ENCODE measurements around the gene GALNS.
"Not testable (repeated sequence)": the region's sequence is repeated elsewhere in the genome, so short reads cannot be mapped to it uniquely, and the experiment has no call there.

GALNS gene

GRCh38 chr16:88778271-88778525 is 78.5 kb downstream of the GALNS start:
- no peak overlapping the region for H3K4me3 ChIP-seq (ENCODE audit: low read length)
- no peak for TF ChIP-seq ZNF274 (IDR thresholded peaks at IDR 0.05; ENCODE audit: low read depth, low read length)

- TF ChIP-seq ZNF274 (IDR thresholded peaks at IDR 0.05; ENCODE audit: low read depth, low read length), result no peak
- H3K4me3 ChIP-seq (ENCODE audit: low read length), result no peak overlapping the region
Observed at GRCh38 chr16:88777471-88778270, 79.1 kb downstream of the GALNS start.

DNA sequence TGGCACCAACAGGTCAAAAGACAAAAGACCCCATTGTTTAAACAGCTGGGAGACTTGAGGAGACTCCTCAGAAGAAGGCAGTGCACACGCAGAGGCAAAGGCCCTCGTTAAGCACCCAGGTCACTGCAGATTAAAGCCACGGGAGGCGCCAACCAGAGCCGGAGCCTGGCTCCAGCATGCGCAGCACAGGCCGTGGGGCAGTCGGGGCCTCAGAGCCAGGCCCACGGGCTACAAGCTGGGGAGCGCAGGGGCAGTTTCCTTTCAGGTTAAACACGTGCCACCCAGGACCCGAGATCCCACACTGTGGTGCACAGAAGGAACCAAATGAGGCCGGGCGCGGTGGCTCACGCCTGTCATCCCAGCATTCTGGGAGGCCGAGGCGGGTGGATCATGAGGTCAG is 80.9 kb downstream of the GALNS start:
- H3K4me3 ChIP-seq (ENCODE audit: low read length), result no peak overlapping the region
- no peak for TF ChIP-seq ZNF274 (IDR thresholded peaks at IDR 0.05; ENCODE audit: low read depth, low read length)

GRCh38 chr16:88774544-88775393 is 82.0 kb downstream of the GALNS start:
- TF ChIP-seq ZNF274 (IDR thresholded peaks at IDR 0.05; ENCODE audit: low read depth, low read length), result no peak
- H3K4me3 ChIP-seq (ENCODE audit: low read length), result no peak overlapping the region

- no peak overlapping the region for H3K4me3 ChIP-seq (ENCODE audit: low read length)
Observed at GRCh38 chr16:88773812-88774291, 82.9 kb downstream of the GALNS start.

GRCh38 chr16:88772871-88773811 is 83.6 kb downstream of the GALNS start:
- TF ChIP-seq ZNF274 (IDR thresholded peaks at IDR 0.05; ENCODE audit: low read depth, low read length), result no peak
- H3K4me3 ChIP-seq (ENCODE audit: low read length), result no peak overlapping the region

More at GRCh38 chr16:88773812-88774291, 82.9 kb downstream of the GALNS start:
- TF ChIP-seq ZNF274 (IDR thresholded peaks at IDR 0.05; ENCODE audit: low read depth, low read length), result no peak

DNA sequence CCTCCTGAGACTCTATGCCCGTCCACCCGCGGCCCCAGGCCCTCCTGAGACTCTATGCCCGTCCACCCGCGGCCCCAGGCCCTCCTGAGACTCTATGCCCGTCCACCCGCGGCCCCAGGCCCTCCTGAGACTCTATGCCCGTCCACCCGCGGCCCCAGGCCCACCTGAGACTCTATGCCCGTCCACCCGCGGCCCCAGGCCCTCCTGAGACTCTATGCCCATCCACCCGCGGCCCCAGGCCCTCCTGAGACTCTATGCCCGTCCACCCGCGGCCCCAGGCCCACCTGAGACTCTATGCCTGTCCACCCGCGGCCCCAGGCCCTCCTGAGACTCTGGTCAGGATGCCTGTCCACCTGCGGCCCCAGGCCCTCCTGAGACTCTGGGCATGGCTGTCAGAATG is 85.0 kb downstream of the GALNS start:
- H3K4me3 ChIP-seq (ENCODE audit: low read length), result not testable (repeated sequence)

DNA sequence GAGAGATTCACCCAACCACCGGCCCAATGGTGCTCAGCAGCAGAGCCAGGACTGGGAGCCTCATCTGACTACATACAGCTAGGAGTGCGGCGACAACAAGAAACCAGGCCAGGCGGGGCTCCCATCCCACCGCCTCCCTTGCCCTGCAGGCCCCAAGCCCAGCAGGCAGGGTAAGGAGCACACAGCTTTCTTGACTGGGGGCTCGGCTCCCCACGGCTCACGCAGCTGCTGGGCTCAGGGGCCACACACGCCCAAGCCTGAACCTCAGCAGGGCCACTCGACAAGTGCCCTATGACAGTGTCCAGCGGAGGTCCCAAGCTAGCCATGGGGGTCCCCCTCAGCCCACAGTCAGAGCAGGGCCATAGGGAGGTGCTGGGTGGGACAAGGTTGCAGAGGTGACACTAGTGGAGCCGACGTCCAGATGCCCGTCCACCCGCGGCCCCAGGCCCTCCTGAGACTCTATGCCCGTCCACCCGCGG is 85.4 kb downstream of the GALNS start:
- TF ChIP-seq ZNF274 (IDR thresholded peaks at IDR 0.05; ENCODE audit: low read depth, low read length), result no peak
- H3K4me3 ChIP-seq (ENCODE audit: low read length), result no peak overlapping the region; the same call in 1 of the 2 replicates

DNA sequence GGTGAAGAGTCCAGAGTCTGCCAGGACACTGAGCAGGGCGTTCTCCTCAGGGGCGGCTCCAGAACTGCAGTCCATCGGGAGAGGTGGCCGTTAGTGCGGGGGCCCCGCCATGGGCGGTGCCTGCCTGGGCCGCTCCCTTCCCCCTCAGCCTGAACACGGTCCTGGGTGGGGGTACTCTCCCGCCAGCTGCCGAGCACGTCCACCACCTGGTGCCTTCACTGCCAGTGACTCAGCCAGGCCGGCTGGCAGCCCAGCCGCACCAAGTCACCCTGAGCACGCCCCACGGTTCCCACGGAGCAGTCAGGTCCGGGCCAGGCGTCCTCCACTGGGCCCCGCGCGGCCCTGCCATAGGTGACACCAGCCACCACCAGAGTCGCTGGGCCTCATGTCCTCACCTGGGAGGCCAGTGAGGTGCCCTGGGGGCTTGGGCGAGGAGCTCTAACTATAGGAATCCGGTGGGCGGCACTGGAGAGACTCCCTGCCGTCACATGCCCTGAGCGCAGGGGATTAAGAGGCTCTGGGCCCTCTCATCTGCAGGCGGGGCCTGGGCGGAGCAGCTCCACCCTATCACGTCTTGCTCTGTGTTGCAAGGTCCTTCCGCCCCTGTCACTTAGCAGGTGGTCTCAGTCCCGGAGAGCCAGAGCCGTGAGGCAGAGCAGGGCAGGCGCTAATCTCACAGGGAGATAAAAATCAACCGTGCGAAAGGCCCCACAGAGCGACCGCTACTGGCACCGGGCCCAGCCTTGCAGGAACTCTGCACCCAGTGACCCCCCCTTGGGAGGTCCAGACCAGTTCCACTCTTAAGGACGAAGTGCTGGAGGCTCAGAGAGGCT is 86.1 kb downstream of the GALNS start:
- no peak for TF ChIP-seq ZNF274 (IDR thresholded peaks at IDR 0.05; ENCODE audit: low read depth, low read length)
- H3K4me3 ChIP-seq (ENCODE audit: low read length), result no peak overlapping the region; the same call in 1 of the 2 replicates

GRCh38 chr16:88769617-88770460 is 86.9 kb downstream of the GALNS start:
- no peak overlapping the region for H3K4me3 ChIP-seq (ENCODE audit: low read length)

GRCh38 chr16:88768071-88768783 is 88.5 kb downstream of the GALNS start:
- TF ChIP-seq ZNF274 (IDR thresholded peaks at IDR 0.05; ENCODE audit: low read depth, low read length), result no peak
- H3K4me3 ChIP-seq (ENCODE audit: low read length), result no peak overlapping the region

More at GRCh38 chr16:88769617-88770460, 86.9 kb downstream of the GALNS start:
- no peak for TF ChIP-seq ZNF274 (IDR thresholded peaks at IDR 0.05; ENCODE audit: low read depth, low read length)

Data from GM08714 (cell line).